Measurements from ENCODE around the gene RCOR1.

Gene RCOR1

DNA sequence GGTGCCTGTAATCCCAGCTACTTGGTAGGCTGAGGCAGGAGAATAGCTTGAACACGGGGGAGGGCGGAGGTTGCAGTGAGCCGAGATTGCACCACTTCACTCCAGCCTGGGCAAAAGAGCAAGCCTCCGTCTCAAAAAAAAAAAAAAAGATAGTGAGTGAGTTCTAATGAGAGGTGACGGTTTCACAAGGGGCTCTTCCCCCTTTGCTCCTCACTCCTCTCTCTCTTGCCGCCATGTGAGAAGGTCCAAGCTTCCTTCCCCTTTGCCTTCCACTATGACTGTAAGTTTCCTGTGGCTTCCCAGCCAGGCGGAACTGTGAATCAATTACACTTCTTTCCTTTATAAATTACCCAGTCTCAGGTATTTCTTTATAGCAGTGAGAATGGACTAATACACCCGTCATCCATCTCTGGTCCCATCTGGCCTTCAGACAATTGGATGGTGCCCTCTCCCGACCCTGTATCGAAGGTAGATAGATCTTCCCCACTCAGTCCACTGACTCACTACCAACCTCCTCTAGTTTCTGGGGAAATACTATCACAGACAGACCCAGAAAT is 27.0 kb upstream of the RCOR1 start:
- H2AFZ ChIP-seq (ENCODE audit: low read depth), result no peak overlapping the region
- no peaks in the 10 kb centered on the region for H3K36me3 ChIP-seq (ENCODE audit: insufficient read depth)
- H3K27ac ChIP-seq, result no peak overlapping the region
- no peak overlapping the region for H3K4me2 ChIP-seq
- no peak for TF ChIP-seq CTCF (conservative IDR thresholded peaks at IDR 0.05; ENCODE audit: low read depth, low read length)
- H3K4me1 ChIP-seq (ENCODE audit: low read depth, poor library complexity, severe bottlenecking), result no peaks in the 10 kb centered on the region
- no peaks in the 10 kb centered on the region for H3K27me3 ChIP-seq (ENCODE audit: insufficient read depth, low read depth)
- H3K9ac ChIP-seq, result no peak overlapping the region
- no peak overlapping the region for H3K4me3 ChIP-seq (IDR thresholded peaks at IDR 0.05; ENCODE audit: insufficient read depth, low read depth, low read length)
- H4K20me1 ChIP-seq (ENCODE audit: insufficient read depth), result no peaks in the 10 kb centered on the region
- no peaks in the 10 kb centered on the region for H3K79me2 ChIP-seq (ENCODE audit: insufficient read depth, low read depth)

DNA sequence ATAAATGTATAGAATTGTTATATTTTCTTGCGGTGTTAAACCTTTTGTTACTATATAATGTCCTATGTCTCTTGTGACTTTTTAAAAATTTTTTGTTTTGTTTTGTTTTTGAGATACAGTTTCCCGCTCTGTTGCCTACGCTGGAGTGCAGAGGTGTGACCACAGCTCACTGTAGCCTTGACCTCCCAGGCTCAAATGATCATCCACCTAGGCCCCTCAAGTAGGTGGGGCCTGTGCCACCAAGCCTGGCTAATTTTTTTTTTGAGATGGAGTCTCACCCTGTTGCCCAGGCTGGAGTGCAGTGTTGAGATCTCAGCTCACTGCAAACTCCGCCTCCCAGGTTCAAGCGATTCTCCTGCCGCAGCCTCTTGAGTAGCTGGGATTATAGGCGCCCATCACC is 26.5 kb upstream of the RCOR1 start:
- H3K4me1 ChIP-seq (ENCODE audit: low read depth, poor library complexity, severe bottlenecking), result no peaks in the 10 kb centered on the region
- H4K20me1 ChIP-seq (ENCODE audit: insufficient read depth), result no peaks in the 10 kb centered on the region
- H3K27ac ChIP-seq, result no peak overlapping the region
- H3K36me3 ChIP-seq (ENCODE audit: insufficient read depth), result no peaks in the 10 kb centered on the region
- no peak overlapping the region for H2AFZ ChIP-seq (ENCODE audit: low read depth)
- H3K27me3 ChIP-seq (ENCODE audit: insufficient read depth, low read depth), result no peaks in the 10 kb centered on the region
- no peak overlapping the region for H3K4me3 ChIP-seq (IDR thresholded peaks at IDR 0.05; ENCODE audit: insufficient read depth, low read depth, low read length)
- H3K9ac ChIP-seq, result no peak overlapping the region
- no peak overlapping the region for H3K4me2 ChIP-seq
- no peak for TF ChIP-seq CTCF (conservative IDR thresholded peaks at IDR 0.05; ENCODE audit: low read depth, low read length)
- no peaks in the 10 kb centered on the region for H3K79me2 ChIP-seq (ENCODE audit: insufficient read depth, low read depth)

DNA sequence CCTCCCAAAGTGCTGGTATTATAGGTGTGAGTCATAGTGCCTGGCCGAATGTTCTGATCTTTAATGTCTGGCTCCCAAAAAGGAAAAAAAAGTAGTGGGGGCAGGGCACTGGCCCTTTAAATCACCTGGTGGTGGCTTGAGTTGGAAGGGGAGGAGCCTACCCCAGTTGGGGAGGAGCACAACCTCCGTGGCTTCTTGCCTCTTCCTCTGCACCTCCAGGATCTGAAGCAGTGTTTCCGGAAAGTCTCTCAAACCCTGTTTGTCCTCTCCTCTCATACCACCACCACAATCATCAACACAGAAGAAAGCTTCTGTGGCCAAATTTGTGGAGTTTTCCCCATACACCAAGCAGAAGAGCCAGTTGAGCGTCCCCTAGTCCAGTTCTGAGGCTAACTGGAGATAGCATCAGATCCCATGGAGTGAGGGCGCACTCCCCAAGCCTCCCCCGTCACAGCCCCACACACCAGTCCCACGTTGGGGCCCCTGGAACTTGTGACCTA is 24.3 kb upstream of the RCOR1 start:
- Histone ChIP-seq H3K4me1 (ENCODE audit: low read depth, poor library complexity, severe bottlenecking) (no peaks in the 10 kb centered on the region), H4K20me1 (ENCODE audit: insufficient read depth) (no peaks in the 10 kb centered on the region), H3K27ac (no peak overlapping the region), H3K79me2 (ENCODE audit: insufficient read depth, low read depth) (no peaks in the 10 kb centered on the region), H3K36me3 (ENCODE audit: insufficient read depth) (no peaks in the 10 kb centered on the region), H3K27me3 (ENCODE audit: insufficient read depth, low read depth) (no peaks in the 10 kb centered on the region), H2AFZ (ENCODE audit: low read depth) (no peak overlapping the region; the same call in 1 of the 2 replicates), H3K4me3 (IDR thresholded peaks at IDR 0.05; ENCODE audit: insufficient read depth, low read depth, low read length) (no peak overlapping the region), H3K4me2 (no peak overlapping the region), H3K9ac (no peak overlapping the region)
- TF ChIP-seq CTCF (conservative IDR thresholded peaks at IDR 0.05; ENCODE audit: low read depth, low read length), result no peak

DNA sequence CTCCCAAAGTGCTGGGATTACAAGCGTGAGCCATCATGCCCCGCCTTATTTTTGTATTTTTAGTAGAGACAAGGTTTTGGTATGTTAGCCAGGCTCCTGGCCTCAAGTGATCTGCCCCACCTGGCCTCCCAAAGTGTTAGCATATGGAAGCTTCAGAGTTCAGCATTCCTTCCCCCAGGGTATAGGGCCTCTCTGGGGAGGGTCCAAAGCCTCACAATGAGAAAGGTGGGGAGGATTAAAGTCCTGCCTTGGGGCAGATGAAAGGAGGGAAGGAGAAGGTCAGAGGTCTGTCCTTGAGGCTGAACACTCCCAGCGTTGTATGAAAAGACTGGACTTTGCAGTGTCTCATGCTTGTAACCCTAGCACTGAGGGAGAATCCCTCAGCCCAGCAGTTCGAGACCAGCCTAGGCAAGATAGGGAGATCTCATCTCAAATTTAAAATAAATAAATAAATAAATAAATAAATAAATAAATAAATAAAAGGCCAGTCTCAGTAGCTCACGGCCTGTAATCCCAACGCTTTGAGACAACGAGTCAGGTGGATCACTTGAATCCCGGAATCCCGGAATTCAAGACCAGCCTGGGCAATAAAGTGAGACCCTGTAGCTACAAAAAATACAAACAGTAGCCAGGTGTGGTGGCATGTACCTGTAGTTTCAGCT is 22.0 kb upstream of the RCOR1 start:
- H3K27ac ChIP-seq, result no peak overlapping the region
- TF ChIP-seq CTCF (conservative IDR thresholded peaks at IDR 0.05; ENCODE audit: low read depth, low read length), result no peak
- no peak overlapping the region for H3K4me2 ChIP-seq
- no peaks in the 10 kb centered on the region for H3K4me1 ChIP-seq (ENCODE audit: low read depth, poor library complexity, severe bottlenecking)
- H3K4me3 ChIP-seq (IDR thresholded peaks at IDR 0.05; ENCODE audit: insufficient read depth, low read depth, low read length), result no peak overlapping the region
- no peaks in the 10 kb centered on the region for H3K79me2 ChIP-seq (ENCODE audit: insufficient read depth, low read depth)
- no peaks in the 10 kb centered on the region for H4K20me1 ChIP-seq (ENCODE audit: insufficient read depth)
- H3K36me3 ChIP-seq (ENCODE audit: insufficient read depth), result no peaks in the 10 kb centered on the region
- no peaks in the 10 kb centered on the region for H3K27me3 ChIP-seq (ENCODE audit: insufficient read depth, low read depth)
- H2AFZ ChIP-seq (ENCODE audit: low read depth), result no peak overlapping the region
- H3K9ac ChIP-seq, result no peak overlapping the region

All from KMS-11 (cell line).